Neural cell (in vitro differentiated cells): Measurements from ENCODE around the gene MYO15A. TPM values are rescaled to one million over a fixed set of nuclear protein-coding genes. Genes with fewer than 3 reads are reported as not detected.

ENCODE experiments used
- H2AFZ ChIP-seq: fragments of 200-600, 300-800 bp; sonication (generic), shearing (Covaris generic); 2 replicates; pipeline ENCODE4 v1.6.0; 2014; ENCODE audit warnings: low read depth, mild to moderate bottlenecking, antibody characterized with exemption, low read length, moderate library complexity
- H3F3A ChIP-seq: fragments of 200-600 bp; shearing (Covaris generic); 2 replicates; pipeline ENCODE4 v1.6.1; 2016; ENCODE audit warnings: mild to moderate bottlenecking, moderate library complexity, mixed read lengths, antibody characterized with exemption, low read length; ENCODE audit not compliant: insufficient read depth, poor library complexity, severe bottlenecking
- H3K27ac ChIP-seq: fragments of 200-600, 300-800 bp; sonication (generic), shearing (Covaris generic); 2 replicates; pipeline ENCODE4 v1.5.1; 2014; ENCODE audit warnings: mild to moderate bottlenecking, low read length, moderate library complexity
- H3K27me3 ChIP-seq: fragments of 300-800, 200-600 bp; sonication (generic), shearing (Covaris generic); 2 replicates; pipeline ENCODE4 v1.6.0; 2014; ENCODE audit warnings: mild to moderate bottlenecking, low read depth, low read length, moderate library complexity; ENCODE audit not compliant: insufficient read depth
- H3K36me3 ChIP-seq: fragments of 300-800, 200-600 bp; sonication (generic), shearing (Covaris generic); 2 replicates; pipeline ENCODE4 v1.5.1; 2014; ENCODE audit warnings: mild to moderate bottlenecking, antibody characterized with exemption, low read length, moderate library complexity; ENCODE audit not compliant: insufficient read depth
- H3K4me2 ChIP-seq: fragments of 300-800, 200-600 bp; sonication (generic), shearing (Covaris generic); 2 replicates; pipeline ENCODE4 v1.6.0; 2014; ENCODE audit warnings: mild to moderate bottlenecking, low read length
- H3K4me3 ChIP-seq: fragments of 300-800, 200-600 bp; sonication (generic), shearing (Covaris generic); 2 replicates; pipeline ENCODE4 v1.5.1; 2014; ENCODE audit warnings: mild to moderate bottlenecking, low read length, moderate library complexity
- H3K79me2 ChIP-seq: fragments of 200-600 bp; shearing (Covaris generic); replicated peaks from 2 replicates; pipeline ENCODE4 v1.6.0; 2014; ENCODE audit warnings: mild to moderate bottlenecking, low read length, moderate library complexity; ENCODE audit not compliant: insufficient read depth
- H3K9ac ChIP-seq: fragments of 300-800, 200-600 bp; sonication (generic), shearing (Covaris generic); 2 replicates; pipeline ENCODE4 v1.6.1; 2016; ENCODE audit warnings: mild to moderate bottlenecking, low read length, mixed read lengths
- H3K9me2 ChIP-seq: fragments of 200-600 bp; shearing (Covaris generic); 2 replicates; pipeline ENCODE4 v1.6.1; 2016; ENCODE audit warnings: mild to moderate bottlenecking, low read length, mixed read lengths; ENCODE audit not compliant: insufficient read depth
- H3K9me3 ChIP-seq: fragments of 200-600, 300-800 bp; sonication (generic), shearing (Covaris generic); 2 replicates; pipeline ENCODE4 v1.6.1; 2016; ENCODE audit warnings: mild to moderate bottlenecking, mixed run types, low read length, moderate library complexity, mixed read lengths
- H4K20me1 ChIP-seq: fragments of 200-600 bp; shearing (Covaris generic); 2 replicates; pipeline ENCODE4 v1.6.1; 2016; ENCODE audit warnings: mild to moderate bottlenecking, mixed run types; ENCODE audit not compliant: insufficient read depth
- EP300 ChIP-seq: fragments of 450-650 bp; conservative IDR thresholded peaks from 2 replicates; pipeline ENCODE4 v1.6.1; 2014; ENCODE audit warnings: antibody characterized with exemption, mild to moderate bottlenecking, moderate library complexity; ENCODE audit not compliant: poor library complexity, severe bottlenecking
- EZH2 ChIP-seq: fragments of 200-600, 300-800 bp; shearing (Covaris generic), sonication (generic); IDR thresholded peaks from 2 replicates; pipeline ENCODE4 v1.6.1; 2014; ENCODE audit warnings: antibody characterized with exemption, low read length, borderline replicate concordance, mild to moderate bottlenecking; ENCODE audit not compliant: insufficient read depth, poor library complexity, severe bottlenecking
- MXI1 ChIP-seq: fragments of 450-650 bp; conservative IDR thresholded peaks from 2 replicates; pipeline ENCODE4 v1.6.1; 2014; ENCODE audit warnings: antibody characterized with exemption, mild to moderate bottlenecking; ENCODE audit not compliant: poor library complexity, severe bottlenecking
- POLR2AphosphoS5 ChIP-seq: IDR thresholded peaks from 2 replicates; pipeline ENCODE4 v1.6.1; 2012
- RAD21 ChIP-seq: fragments of 450-650 bp; conservative IDR thresholded peaks from 2 replicates; pipeline ENCODE4 v1.6.1; 2014; ENCODE audit warnings: antibody characterized with exemption, mild to moderate bottlenecking, moderate library complexity
- REST ChIP-seq: IDR thresholded peaks from 2 replicates; pipeline ENCODE4 v1.6.1; 2012; ENCODE audit warnings: borderline replicate concordance
- SMC3 ChIP-seq: fragments of 450-650 bp; conservative IDR thresholded peaks from 2 replicates; pipeline ENCODE4 v1.6.1; 2014; ENCODE audit warnings: antibody characterized with exemption, mild to moderate bottlenecking, moderate library complexity; ENCODE audit not compliant: poor library complexity
- polyA plus RNA-seq: library from polyadenylated mRNA; depleted of rRNA; stranded (reverse); fragments of >200 nt; gene quantifications from 2 replicates; pipeline ENCODE4 v1.2.3, GENCODE V29; 2014

The MYO15A gene
- polyA plus RNA-seq, 1 donor from 2014 or later, result 1.9 TPM

DNA sequence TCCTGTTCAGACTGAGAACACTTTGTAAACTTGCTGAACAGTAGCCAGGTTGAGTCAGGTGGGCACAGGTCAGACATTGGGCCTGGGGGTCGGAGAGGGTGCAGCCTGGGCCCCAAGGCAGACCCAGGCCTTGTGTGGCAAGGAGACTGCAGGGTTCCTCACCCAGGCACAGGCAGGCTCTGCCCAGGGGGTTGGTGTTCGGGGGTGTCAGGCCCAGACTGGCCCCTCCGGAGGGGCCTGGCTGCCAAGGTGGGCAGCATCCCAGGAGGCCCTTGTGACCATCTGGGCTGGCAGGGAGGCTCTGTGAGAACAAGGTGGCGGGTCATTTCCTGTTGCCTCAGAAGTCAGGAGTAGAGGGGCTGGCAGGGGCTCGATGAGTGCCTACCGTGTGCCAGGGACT is 585 bp upstream of the MYO15A start:
- Histone ChIP-seq H3K27ac (no peak overlapping the region), H3K9me2 (no peaks in the 10 kb centered on the region), H3K27me3 (no peaks in the 10 kb centered on the region), H3F3A (no peaks in the 10 kb centered on the region), H3K4me3 (no peak overlapping the region), H3K9me3 (no peaks in the 10 kb centered on the region), H3K9ac (no peak overlapping the region), H2AFZ (no peak overlapping the region), H3K36me3 (no peaks in the 10 kb centered on the region), H3K79me2 (no peaks in the 10 kb centered on the region), H4K20me1 (no peaks in the 10 kb centered on the region), H3K4me2 (no peak overlapping the region)
- TF ChIP-seq RAD21 (no peak), EZH2 (no peak), MXI1 (no peak), REST (no peak), SMC3 (no peak)

DNA sequence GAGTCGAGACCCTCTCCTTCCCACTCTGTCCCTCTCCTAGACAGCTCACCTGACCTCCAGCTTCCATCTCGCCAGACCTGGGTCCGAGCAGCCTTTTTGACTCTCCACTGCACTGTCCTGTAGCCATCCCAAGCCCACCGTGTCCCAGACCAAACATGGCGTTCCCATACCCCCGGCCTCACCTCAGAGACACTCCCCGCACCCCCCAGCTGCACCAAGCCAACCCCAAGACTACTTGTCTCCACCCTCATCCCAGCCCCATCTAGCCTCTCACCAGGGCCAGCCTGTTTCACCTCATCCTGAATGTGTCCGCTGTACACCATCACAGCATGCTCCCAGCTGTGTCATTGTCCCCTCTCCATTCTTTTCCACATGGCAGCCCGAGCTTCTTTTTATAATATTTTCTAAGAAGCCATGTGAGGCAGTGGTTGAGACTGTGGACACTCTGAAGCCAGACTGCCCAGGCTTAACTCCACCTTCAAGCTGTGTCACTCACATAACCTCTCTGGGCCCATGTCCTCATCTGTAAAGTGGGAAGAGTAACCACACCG is 1.5 kb downstream of the MYO15A start:
- Histone ChIP-seq H3K27ac (no peak overlapping the region), H3K9me3 (no peaks in the 10 kb centered on the region), H3F3A (no peaks in the 10 kb centered on the region), H4K20me1 (no peaks in the 10 kb centered on the region), H3K9ac (no peak overlapping the region), H2AFZ (no peak overlapping the region), H3K36me3 (no peaks in the 10 kb centered on the region), H3K79me2 (no peaks in the 10 kb centered on the region), H3K27me3 (no peaks in the 10 kb centered on the region), H3K4me3 (no peak overlapping the region), H3K9me2 (no peaks in the 10 kb centered on the region), H3K4me2 (no peak overlapping the region)
- TF ChIP-seq POLR2AphosphoS5 (no peak), RAD21 (no peak), EP300 (no peak), EZH2 (no peak), SMC3 (no peak), MXI1 (no peak), REST (no peak)
